DOHH2 (cell line): Measurements from ENCODE around the gene FBXO28.

Experiments used
- H3F3A ChIP-seq: fragments of 200-600 bp; sonication (generic), shearing (Covaris generic); 2 replicates; pipeline ENCODE4 v1.6.0; 2016; ENCODE audit warnings: antibody characterized with exemption, mild to moderate bottlenecking; ENCODE audit not compliant: control insufficient read depth, insufficient read depth
- H3K27ac ChIP-seq: fragments of 200-600 bp; sonication (generic); 2 replicates; pipeline ENCODE4 v1.5.1; 2014; ENCODE audit warnings: low read depth, mild to moderate bottlenecking, low read length, moderate library complexity
- H3K27me3 ChIP-seq: fragments of 200-600 bp; sonication (generic); 2 replicates; pipeline ENCODE4 v1.6.1; 2014; ENCODE audit warnings: mild to moderate bottlenecking, low read length, mixed read lengths; ENCODE audit not compliant: control insufficient read depth
- H3K36me3 ChIP-seq: fragments of 200-600 bp; sonication (generic); 2 replicates; pipeline ENCODE4 v1.6.1; 2014; ENCODE audit warnings: mild to moderate bottlenecking, low read length, moderate library complexity, mixed read lengths; ENCODE audit not compliant: control insufficient read depth
- H3K4me1 ChIP-seq: fragments of 200-600 bp; sonication (generic); 2 replicates; pipeline ENCODE4 v1.6.1; 2014; ENCODE audit warnings: mild to moderate bottlenecking, low read length, mixed read lengths; ENCODE audit not compliant: control insufficient read depth
- H3K4me2 ChIP-seq: fragments of 200-600 bp; sonication (generic); 2 replicates; pipeline ENCODE4 v1.6.0; 2014; ENCODE audit warnings: mild to moderate bottlenecking, low read length, moderate library complexity
- H3K4me3 ChIP-seq: fragments of 200-600 bp; sonication (generic); 2 replicates; pipeline ENCODE4 v1.5.1; 2014; ENCODE audit warnings: mild to moderate bottlenecking, low read length, mixed read lengths
- H3K79me2 ChIP-seq: fragments of 200-600 bp; sonication (generic); 2 replicates; pipeline ENCODE4 v1.6.1; 2014; ENCODE audit warnings: mild to moderate bottlenecking, low read length, mixed read lengths; ENCODE audit not compliant: control insufficient read depth
- H3K9me2 ChIP-seq: fragments of 200-600 bp; sonication (generic); replicated peaks from 2 replicates; pipeline ENCODE4 v1.6.1; 2014; ENCODE audit warnings: mild to moderate bottlenecking, low read length, mixed read lengths; ENCODE audit not compliant: control insufficient read depth
- H3K9me3 ChIP-seq: fragments of 200-600 bp; sonication (generic); 2 replicates; pipeline ENCODE4 v1.6.1; 2014; ENCODE audit warnings: antibody characterized with exemption, low read length, mixed read lengths; ENCODE audit not compliant: control insufficient read depth, insufficient read depth
- H4K20me1 ChIP-seq: fragments of 200-600 bp; sonication (generic); 2 replicates; pipeline ENCODE4 v1.6.0; 2014; ENCODE audit warnings: low read depth, mild to moderate bottlenecking, antibody characterized with exemption, low read length, moderate library complexity; ENCODE audit not compliant: control insufficient read depth, insufficient read depth
- EZH2phosphoT487 ChIP-seq: fragments of 200-600 bp; sonication (generic); IDR thresholded peaks from 2 replicates; pipeline ENCODE4 v1.6.1; 2017; ENCODE audit warnings: borderline replicate concordance, mild to moderate bottlenecking, antibody characterized with exemption, low read length, moderate library complexity, mixed read lengths
- TF ChIP-seq, protein P1 (sequence below): fragments of 200-600 bp; sonication (generic); IDR thresholded peaks from one replicate; pipeline ENCODE4 v1.5.1; 2014; ENCODE audit warnings: antibody characterized with exemption, mild to moderate bottlenecking, low read depth, low read length; ENCODE audit not compliant: poor library complexity, severe bottlenecking

Gene FBXO28

GRCh38 chr1:224109981-224110380, 3.9 kb upstream of the FBXO28 start:
- H3K4me2 ChIP-seq: no peak overlapping the region
- peaks cover 5% of the 10 kb centered on the region; the same call in 1 of the 2 replicates for H3K36me3 ChIP-seq
- H3K9me2 ChIP-seq: no peaks in the 10 kb centered on the region
- H4K20me1 ChIP-seq: no peaks in the 10 kb centered on the region
- H3K79me2 ChIP-seq: peaks cover 18% of the 10 kb centered on the region
- peaks cover 21% of the 10 kb centered on the region for H3K4me1 ChIP-seq
- H3F3A ChIP-seq: peaks cover 6% of the 10 kb centered on the region
- TF ChIP-seq, protein P1, sequence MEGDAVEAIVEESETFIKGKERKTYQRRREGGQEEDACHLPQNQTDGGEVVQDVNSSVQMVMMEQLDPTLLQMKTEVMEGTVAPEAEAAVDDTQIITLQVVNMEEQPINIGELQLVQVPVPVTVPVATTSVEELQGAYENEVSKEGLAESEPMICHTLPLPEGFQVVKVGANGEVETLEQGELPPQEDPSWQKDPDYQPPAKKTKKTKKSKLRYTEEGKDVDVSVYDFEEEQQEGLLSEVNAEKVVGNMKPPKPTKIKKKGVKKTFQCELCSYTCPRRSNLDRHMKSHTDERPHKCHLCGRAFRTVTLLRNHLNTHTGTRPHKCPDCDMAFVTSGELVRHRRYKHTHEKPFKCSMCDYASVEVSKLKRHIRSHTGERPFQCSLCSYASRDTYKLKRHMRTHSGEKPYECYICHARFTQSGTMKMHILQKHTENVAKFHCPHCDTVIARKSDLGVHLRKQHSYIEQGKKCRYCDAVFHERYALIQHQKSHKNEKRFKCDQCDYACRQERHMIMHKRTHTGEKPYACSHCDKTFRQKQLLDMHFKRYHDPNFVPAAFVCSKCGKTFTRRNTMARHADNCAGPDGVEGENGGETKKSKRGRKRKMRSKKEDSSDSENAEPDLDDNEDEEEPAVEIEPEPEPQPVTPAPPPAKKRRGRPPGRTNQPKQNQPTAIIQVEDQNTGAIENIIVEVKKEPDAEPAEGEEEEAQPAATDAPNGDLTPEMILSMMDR: no peak
- TF ChIP-seq EZH2phosphoT487: no peak
- no peak overlapping the region for H3K27ac ChIP-seq
- no peak overlapping the region for H3K4me3 ChIP-seq
- H3K9me3 ChIP-seq: no peaks in the 10 kb centered on the region
- H3K27me3 ChIP-seq: no peaks in the 10 kb centered on the region

- H3K9me3 ChIP-seq: no peaks in the 10 kb centered on the region
- peaks cover 12% of the 10 kb centered on the region; the same call in 1 of the 2 replicates for H4K20me1 ChIP-seq
- H3K27me3 ChIP-seq: no peaks in the 10 kb centered on the region
- peaks cover 17% of the 10 kb centered on the region for H3F3A ChIP-seq
- H3K9me2 ChIP-seq: no peaks in the 10 kb centered on the region
- H3K4me1 ChIP-seq: peaks cover 29% of the 10 kb centered on the region
- peak overlapping the region; percentile 80 for H3K4me2 ChIP-seq
- TF ChIP-seq, protein P1: no peak
- no peak for TF ChIP-seq EZH2phosphoT487
- H3K36me3 ChIP-seq: peaks cover 13% of the 10 kb centered on the region
- no peak overlapping the region for H3K27ac ChIP-seq
- H3K79me2 ChIP-seq: peaks cover 47% of the 10 kb centered on the region
- H3K4me3 ChIP-seq: peak overlapping the region; percentile 88
Measured at GRCh38 chr1:224113005-224113404, 906 bp upstream of the FBXO28 start.

GRCh38 chr1:224113545-224113917, 380 bp upstream of the FBXO28 start:
- Histone ChIP-seq H3K4me1 (peaks cover 29% of the 10 kb centered on the region), H3K79me2 (peaks cover 52% of the 10 kb centered on the region), H3K9me3 (no peaks in the 10 kb centered on the region), H3K9me2 (no peaks in the 10 kb centered on the region), H3K4me2 (peak overlapping the region; percentile 80), H3K27me3 (no peaks in the 10 kb centered on the region), H3K36me3 (peaks cover 16% of the 10 kb centered on the region), H3F3A (peaks cover 17% of the 10 kb centered on the region), H3K27ac (peak overlapping the region; percentile 70), H4K20me1 (peaks cover 12% of the 10 kb centered on the region; the same call in 1 of the 2 replicates), H3K4me3 (peak overlapping the region; percentile 88)
- no peak for TF ChIP-seq EZH2phosphoT487
- TF ChIP-seq, protein P1: no peak
